ENCODE results near the gene CDC23. TPM values are rescaled to one million over a fixed set of nuclear protein-coding genes. Genes with fewer than 3 reads are reported as not detected.
"Not testable (repeated sequence)": the region's sequence is repeated elsewhere in the genome, so short reads cannot be mapped to it uniquely, and the experiment has no call there.

Gene CDC23
- total and polyA plus RNA-seq, 2 of the 4 experiments (the other 2 are of a cell fraction) = 21.1 to 28.0 TPM

- H3K36me3 ChIP-seq (ENCODE audit: control insufficient read depth, insufficient read depth, low read length) = peaks cover 27% of the 10 kb centered on the region
- H2BK5ac ChIP-seq (ENCODE audit: low read depth, low read length, poor library complexity, severe bottlenecking); intact Hi-C loops (cut with micrococcal nuclease); BruUV-seq (replicated peaks); H3K4me3 ChIP-seq (ENCODE audit: insufficient read depth, low read depth, low read length); H2AFZ ChIP-seq (replicated peaks; ENCODE audit: low read length, poor library complexity); H3K27me3 ChIP-seq (ENCODE audit: control insufficient read depth, insufficient read depth, low read length); H2AK5ac ChIP-seq (ENCODE audit: low read depth, low read length); DNase-seq; H3K56ac ChIP-seq (ENCODE audit: extremely low read depth, insufficient read depth, low read length); H3K4me2 ChIP-seq (ENCODE audit: low read depth, low read length); in situ Hi-C loops (cut with MboI; ENCODE audit: low sequenced_read_pairs); H3K9ac ChIP-seq (ENCODE audit: low read depth, low read length); H3K9me3 ChIP-seq (ENCODE audit: control insufficient read depth, insufficient read depth, low read length); H3K23ac ChIP-seq (ENCODE audit: low read depth, low read length); H4K5ac ChIP-seq (ENCODE audit: low read depth, low read length); H3K9me1 ChIP-seq (ENCODE audit: insufficient read depth, low read length); H3K79me1 ChIP-seq (ENCODE audit: low read depth in 1 of 2, low read length in 2 of 2); H2BK20ac ChIP-seq (ENCODE audit: low read depth, low read length); H3K14ac ChIP-seq (replicated peaks; ENCODE audit: low read depth, low read length); dilution Hi-C loops (cut with HindIII; ENCODE audit: low sequenced_read_pairs, unreplicated experiment); H4K20me1 ChIP-seq (ENCODE audit: insufficient read depth, low read length); ATAC-seq (ENCODE audit: low read depth); H3K27ac ChIP-seq (ENCODE audit: insufficient read depth, low read length); H3K4me1 ChIP-seq (ENCODE audit: control insufficient read depth, insufficient read depth, low read length); H2BK15ac ChIP-seq (ENCODE audit: low read depth, low read length); H4K91ac ChIP-seq (ENCODE audit: insufficient read depth, low read depth, low read length); H2BK120ac ChIP-seq (ENCODE audit: low read depth, low read length); H3K18ac ChIP-seq (ENCODE audit: low read depth, low read length); H4K8ac ChIP-seq (ENCODE audit: low read depth in 2 of 2, low read length in 2 of 2); H3K4ac ChIP-seq (ENCODE audit: low read depth, low read length); POLR2A ChIA-PET (ENCODE audit: unreplicated experiment); H2AK9ac ChIP-seq (replicated peaks; ENCODE audit: low read depth, low read length, poor library complexity): not testable (repeated sequence)
- 93% methylated on average over 3 of the region's 9 CpGs; no CpG with 5 or more reads in 1 of the 2 experiments for WGBS, 2 experiments (ENCODE audit: extremely low coverage in 2 of 2, insufficient read length in 1 of 2)
- CTCF ChIA-PET = interaction anchor here (0.6 kb wide), 1 partner anchor 91 kb away, joined by 3 read pairs; no protein-coding TSS in a partner anchor
Measured at GRCh38 chr5:138155977-138156376, 57.1 kb downstream of the CDC23 start.
